GM08714 (cell line): ENCODE measurements around the gene ABCA4.

ENCODE experiments used
- H3K4me3 ChIP-seq: fragments of 200-500 bp; sonication (Bioruptor generic); 2 replicates; pipeline ENCODE4 v1.5.1; 2014; ENCODE audit warnings: mild to moderate bottlenecking, low read length, inconsistent platforms
- ZNF274 ChIP-seq: IDR thresholded peaks from 2 replicates; pipeline ENCODE4 v1.6.1; 2012; ENCODE audit warnings: mild to moderate bottlenecking, low read depth, low read length

Gene ABCA4

GRCh38 chr1:94069919-94070285 is 51.0 kb downstream of the ABCA4 start:
- TF ChIP-seq ZNF274: no peak
- H3K4me3 ChIP-seq: no peak overlapping the region

GRCh38 chr1:94068999-94069918 is 51.7 kb downstream of the ABCA4 start:
- no peak for TF ChIP-seq ZNF274
- no peak overlapping the region for H3K4me3 ChIP-seq

GRCh38 chr1:94068096-94068998 is 52.6 kb downstream of the ABCA4 start:
- no peak for TF ChIP-seq ZNF274
- H3K4me3 ChIP-seq: no peak overlapping the region

DNA sequence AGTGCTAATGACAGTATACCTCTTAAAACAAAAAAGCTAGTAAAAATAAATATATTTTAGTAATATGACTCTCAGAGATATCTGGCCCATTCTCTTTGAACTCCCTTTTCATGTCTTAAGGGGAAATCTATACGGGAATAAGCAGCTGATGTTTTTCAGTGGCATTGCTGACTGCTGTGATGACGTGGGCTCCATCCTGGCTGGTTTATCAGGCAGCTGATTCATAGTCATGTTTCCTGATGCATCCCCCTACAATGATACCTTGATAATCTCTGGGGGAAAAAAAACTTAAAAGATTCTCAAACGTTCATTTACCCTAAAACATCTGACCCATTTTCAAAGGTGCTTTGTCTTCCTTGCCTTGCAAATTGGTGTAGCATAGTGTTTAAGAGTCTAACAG is 53.8 kb downstream of the ABCA4 start:
- TF ChIP-seq ZNF274: no peak
- H3K4me3 ChIP-seq: no peak overlapping the region

DNA sequence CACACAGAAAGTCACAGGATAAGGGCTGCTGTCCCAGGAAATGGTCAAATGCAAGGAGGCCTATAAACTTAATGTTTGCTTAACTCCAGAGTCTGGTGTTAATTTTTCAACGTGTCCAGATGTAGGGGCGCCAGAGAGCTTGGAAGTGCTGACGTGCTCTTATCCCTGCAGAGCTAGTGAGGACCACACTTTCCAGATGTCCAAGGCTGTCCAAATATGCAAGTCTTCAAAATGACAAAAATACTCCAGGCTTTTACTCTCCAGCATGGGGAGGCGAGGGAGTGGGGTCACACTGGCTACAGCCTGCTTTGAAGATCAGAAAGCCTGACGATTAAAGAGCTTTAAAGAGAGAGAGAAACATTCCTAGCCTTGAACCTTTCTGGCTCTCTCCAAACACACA is 57.6 kb downstream of the ABCA4 start:
- TF ChIP-seq ZNF274: no peak
- H3K4me3 ChIP-seq: no peak overlapping the region

DNA sequence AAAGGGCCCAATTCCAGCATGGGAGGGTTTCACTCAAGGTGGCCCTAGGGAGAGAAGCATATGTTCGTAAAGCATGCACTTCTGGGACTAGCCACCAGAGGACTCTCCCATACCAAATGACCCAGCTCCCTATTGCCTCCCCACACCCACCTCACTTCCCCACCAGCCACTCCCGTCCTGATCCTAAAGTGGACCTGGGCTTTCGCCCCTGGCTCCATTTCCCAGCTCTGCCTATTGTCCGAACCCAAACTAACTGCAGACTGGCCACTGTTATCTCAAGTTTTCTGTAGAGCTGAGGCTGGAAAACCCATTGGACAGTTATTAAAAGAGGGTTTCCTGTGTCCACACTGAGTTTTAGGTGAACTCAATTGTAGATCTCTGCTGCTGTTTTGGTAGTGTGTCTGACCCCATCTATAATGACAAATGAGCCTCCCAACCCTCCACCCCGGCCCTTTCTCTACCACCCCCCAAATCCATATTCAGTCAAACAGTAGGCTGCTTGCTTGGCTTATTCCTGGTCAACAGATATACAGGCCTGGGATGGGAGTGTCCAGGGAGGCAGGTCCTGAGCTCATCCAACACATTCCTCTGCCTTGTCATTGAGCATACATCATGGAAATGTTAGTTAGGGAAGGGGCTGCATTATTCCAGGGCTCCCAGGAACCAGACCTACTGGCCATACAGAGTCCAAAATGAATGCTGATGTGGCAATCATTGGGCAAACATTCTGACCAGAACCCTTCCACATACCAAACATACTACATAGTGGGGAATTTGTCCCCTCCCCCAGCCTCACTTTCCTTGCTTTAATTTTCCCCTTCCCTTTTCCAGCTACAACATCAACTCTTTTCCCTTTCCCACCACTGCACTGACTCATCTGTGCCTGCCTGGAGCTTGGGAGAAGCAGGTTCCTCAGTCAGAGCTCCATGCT is 59.2 kb downstream of the ABCA4 start:
- no peak for TF ChIP-seq ZNF274
- H3K4me3 ChIP-seq: no peak overlapping the region

DNA sequence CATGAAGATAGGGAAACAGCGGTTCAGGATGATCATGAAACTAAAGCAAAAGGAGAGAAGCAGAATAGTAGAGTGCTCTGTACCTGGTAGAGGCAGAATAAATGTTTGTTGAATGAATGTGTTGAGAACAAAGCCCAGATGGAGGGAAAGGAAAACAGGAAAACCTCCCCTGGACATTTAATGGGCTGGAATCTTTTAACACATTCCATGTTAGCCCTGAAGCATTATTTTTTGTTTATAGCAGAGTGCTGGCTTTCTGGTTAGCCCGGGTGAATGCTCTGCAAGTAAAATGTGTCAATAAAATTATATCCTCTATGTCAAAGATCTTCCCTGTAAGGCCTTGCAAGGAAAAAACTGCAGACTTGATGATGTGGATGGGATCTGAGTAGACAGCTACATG is 60.2 kb downstream of the ABCA4 start:
- no peak overlapping the region for H3K4me3 ChIP-seq
- TF ChIP-seq ZNF274: no peak

- H3K4me3 ChIP-seq: no peak overlapping the region
- TF ChIP-seq ZNF274: no peak
These were observed 62.2 kb downstream of the ABCA4 start for GRCh38 chr1:94058766-94059165.

GRCh38 chr1:94056996-94057395 is 64.0 kb downstream of the ABCA4 start:
- TF ChIP-seq ZNF274: no peak
- no peak overlapping the region for H3K4me3 ChIP-seq

- no peak for TF ChIP-seq ZNF274
- H3K4me3 ChIP-seq: no peak overlapping the region
These were observed 64.8 kb downstream of the ABCA4 start for GRCh38 chr1:94056171-94056570.

DNA sequence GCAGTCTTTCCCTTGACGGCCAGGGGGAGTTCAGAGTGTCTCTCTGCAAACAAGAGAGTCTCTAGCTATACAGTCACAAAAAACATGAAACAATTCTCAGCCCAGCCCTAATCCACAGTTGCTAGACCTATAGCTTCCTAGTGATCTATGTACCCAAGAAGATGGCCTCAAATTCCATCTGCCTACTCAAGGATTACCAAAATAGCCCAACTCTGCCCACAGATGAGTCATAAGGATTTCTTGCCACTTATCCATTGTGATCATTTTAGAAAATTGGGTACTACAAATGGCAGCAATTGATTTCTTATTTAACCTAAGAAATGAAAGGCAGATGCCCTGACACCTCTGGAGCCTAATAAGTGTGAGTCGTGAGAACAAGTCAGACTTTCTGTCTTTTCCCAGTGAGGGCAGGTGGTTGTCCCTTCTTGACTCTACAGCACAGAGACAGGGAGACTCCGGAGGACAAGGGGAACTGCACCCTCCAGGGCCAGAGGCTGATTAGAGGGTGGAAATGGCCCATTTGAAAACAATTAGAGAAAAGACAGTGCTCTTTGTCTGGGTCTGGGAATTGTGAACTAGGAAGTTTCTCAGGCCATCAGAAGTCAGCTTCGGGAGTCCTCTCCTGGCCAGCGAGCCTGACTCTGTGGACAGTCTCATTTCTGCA is 65.4 kb downstream of the ABCA4 start:
- no peak for TF ChIP-seq ZNF274

DNA sequence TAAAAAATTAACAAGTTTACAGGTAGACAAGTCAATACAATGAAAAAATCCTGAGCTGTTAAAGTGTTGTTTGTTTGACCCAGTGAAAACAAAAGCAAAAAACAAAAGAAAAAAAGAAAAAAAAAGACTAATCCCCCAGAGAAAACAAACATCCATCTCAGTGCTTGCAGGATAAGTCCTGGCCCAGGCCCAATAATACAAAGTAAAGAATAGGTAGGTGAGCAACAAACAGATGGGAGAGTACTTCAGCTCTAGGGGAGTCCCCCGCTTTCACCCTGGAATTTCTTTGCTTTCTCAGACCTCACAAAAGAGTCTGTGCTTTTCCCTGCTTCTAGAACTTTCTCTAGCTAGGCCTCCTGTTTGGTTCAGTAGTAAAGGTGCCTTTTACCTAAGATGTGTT is 70.3 kb downstream of the ABCA4 start:
- no peak overlapping the region for H3K4me3 ChIP-seq
- no peak for TF ChIP-seq ZNF274

More for the DNA sequence above, 65.4 kb downstream of the ABCA4 start:
- H3K4me3 ChIP-seq: no peak overlapping the region

GRCh38 chr1:94050254-94050653 is 70.7 kb downstream of the ABCA4 start:
- TF ChIP-seq ZNF274: no peak
- H3K4me3 ChIP-seq: no peak overlapping the region
